GM12892 (cell line): ENCODE data around the gene PTPRZ1.

ENCODE experiments used
- POLR2A ChIP-seq: IDR thresholded peaks from 2 replicates; pipeline ENCODE4 v1.6.1; 2011; ENCODE audit warnings: low read depth, low read length, control low read depth
- POLR2AphosphoS5 ChIP-seq: IDR thresholded peaks from 2 replicates; pipeline ENCODE4 v1.6.1; 2011; ENCODE audit warnings: low read depth, low read length, control low read depth

DNA sequence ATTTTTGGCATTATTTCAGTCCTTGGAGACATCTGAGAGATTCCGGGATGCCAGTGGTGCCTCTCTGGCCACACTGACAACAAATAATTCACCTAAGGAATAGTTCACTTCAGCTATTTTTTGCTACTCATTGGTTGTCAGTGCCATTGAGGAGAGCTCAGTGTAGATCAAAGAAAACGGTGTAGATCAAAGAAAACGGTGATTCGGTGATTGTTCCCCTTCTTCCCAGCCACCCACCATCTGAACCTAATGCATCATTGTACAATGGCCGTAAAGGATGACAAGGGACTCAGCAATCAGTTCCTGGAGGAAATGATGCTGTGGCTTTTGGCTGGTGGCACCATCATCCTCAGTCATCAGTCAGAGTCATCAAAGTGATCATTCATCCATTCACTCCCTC is 80.6 kb downstream of the PTPRZ1 start:
- TF ChIP-seq POLR2A (no peak), POLR2AphosphoS5 (no peak)
